HepG2 (cell line): Measurements from ENCODE around the gene SMIM24. TPM values are rescaled to one million over a fixed set of nuclear protein-coding genes. Genes with fewer than 3 reads are reported as not detected.

Experiments
- AKAP8 ChIP-seq: sonication (generic); formaldehyde crosslinking; IDR thresholded peaks from 2 replicates; pipeline ENCODE4 v1.5.1; 2020; ENCODE audit warnings: mild to moderate bottlenecking, missing genetic modification reagents
- ATF4 ChIP-seq, 2 experiments: fragments of 450-650 bp in 1 of 2; sonication (generic) in 1 of 2; formaldehyde crosslinking; IDR thresholded peaks; 2 replicates each; pipeline versions ENCODE4 v1.5.0 to v1.8.0; 2020 to 2022; ENCODE audit warnings: mild to moderate bottlenecking in 1 of 2, missing genetic modification reagents in 1 of 2
- CAMTA2 ChIP-seq: sonication (generic); formaldehyde crosslinking; IDR thresholded peaks from 2 replicates; pipeline ENCODE4 v1.4.0; 2020; ENCODE audit warnings: mild to moderate bottlenecking, missing genetic modification reagents, borderline replicate concordance
- FOXK1 ChIP-seq: sonication (generic); formaldehyde crosslinking; IDR thresholded peaks from 2 replicates; pipeline ENCODE4 v1.4.0; 2020; ENCODE audit warnings: low read depth, missing genetic modification reagents, borderline replicate concordance
- HHEX ChIP-seq: IDR thresholded peaks from 2 replicates; pipeline ENCODE4 v1.6.1; 2016; ENCODE audit warnings: control low read depth
- HNRNPH1 ChIP-seq: fragments of 200-400 bp; formaldehyde crosslinking; optimal IDR thresholded peaks from 2 replicates; pipeline ENCODE3; 2017; ENCODE audit warnings: mild to moderate bottlenecking, low read depth, low read length
- HOXA5 ChIP-seq: sonication (generic); formaldehyde crosslinking; IDR thresholded peaks from 2 replicates; pipeline ENCODE4 v1.4.0; 2020; ENCODE audit warnings: missing genetic modification reagents
- IKZF4 ChIP-seq: sonication (generic); formaldehyde crosslinking; IDR thresholded peaks from 2 replicates; pipeline ENCODE4 v1.5.1; 2020; ENCODE audit warnings: borderline replicate concordance, mild to moderate bottlenecking, low read depth, missing genetic modification reagents; ENCODE audit errors: not compliant biosample characterization
- MED1 ChIP-seq: sonication (generic); formaldehyde crosslinking; IDR thresholded peaks from 2 replicates; pipeline ENCODE4 v1.4.0; 2020; ENCODE audit warnings: missing genetic modification reagents
- NCOA2 ChIP-seq: sonication (generic); formaldehyde crosslinking; IDR thresholded peaks from 2 replicates; pipeline ENCODE4 v1.8.0; 2022; ENCODE audit warnings: inconsistent platforms
- RBAK ChIP-seq: sonication (generic); formaldehyde crosslinking; IDR thresholded peaks from 2 replicates; pipeline ENCODE4 v1.5.1; 2020; ENCODE audit warnings: mild to moderate bottlenecking, missing genetic modification reagents
- RCOR2 ChIP-seq: IDR thresholded peaks from 2 replicates; pipeline ENCODE4 v1.6.1; 2016; ENCODE audit warnings: missing biosample characterization, missing genetic modification reagents
- RFX1 ChIP-seq: fragments of 450-650 bp; IDR thresholded peaks from 2 replicates; pipeline ENCODE4 v1.6.1; 2017
- RFXANK ChIP-seq: IDR thresholded peaks from 2 replicates; pipeline ENCODE4 v1.6.1; 2016
- RNF219 ChIP-seq: sonication (generic); formaldehyde crosslinking; IDR thresholded peaks from 2 replicates; pipeline ENCODE4 v1.5.0; 2020; ENCODE audit warnings: mild to moderate bottlenecking, missing genetic modification reagents
- SKI ChIP-seq: fragments of 450-650 bp; IDR thresholded peaks from one replicate; pipeline ENCODE4 v1.6.1; 2018; ENCODE audit warnings: mild to moderate bottlenecking; ENCODE audit not compliant: partially characterized antibody
- ZNF138 ChIP-seq: sonication (generic); formaldehyde crosslinking; IDR thresholded peaks from 2 replicates; pipeline ENCODE4 v1.5.0; 2020; ENCODE audit warnings: mild to moderate bottlenecking, low read depth, missing genetic modification reagents
- ZNF230 ChIP-seq: sonication (generic); formaldehyde crosslinking; IDR thresholded peaks from 2 replicates; pipeline ENCODE4 v1.4.0; 2020; ENCODE audit warnings: mild to moderate bottlenecking, missing genetic modification reagents
- ZNF274 ChIP-seq: sonication (generic); formaldehyde crosslinking; IDR thresholded peaks from 2 replicates; pipeline ENCODE4 v1.5.1; 2020; ENCODE audit warnings: mild to moderate bottlenecking, missing genetic modification reagents
- ZNF276 ChIP-seq: sonication (generic); formaldehyde crosslinking; IDR thresholded peaks from 2 replicates; pipeline ENCODE4 v1.4.0; 2020; ENCODE audit warnings: mild to moderate bottlenecking, low read depth, missing genetic modification reagents
- ZNF326 ChIP-seq: sonication (generic); formaldehyde crosslinking; IDR thresholded peaks from 2 replicates; pipeline ENCODE4 v1.4.0; 2020; ENCODE audit warnings: missing genetic modification reagents, borderline replicate concordance
- ZNF451 ChIP-seq: sonication (generic); formaldehyde crosslinking; IDR thresholded peaks from 2 replicates; pipeline ENCODE4 v1.5.0; 2020; ENCODE audit warnings: mild to moderate bottlenecking, missing genetic modification reagents
- ZNF563 ChIP-seq: sonication (generic); formaldehyde crosslinking; IDR thresholded peaks from 2 replicates; pipeline ENCODE4 v1.8.0; 2022; ENCODE audit warnings: mild to moderate bottlenecking, moderate library complexity, missing genetic modification reagents
- ZNF616 ChIP-seq: sonication (generic); formaldehyde crosslinking; IDR thresholded peaks from 2 replicates; pipeline ENCODE4 v1.5.0; 2020; ENCODE audit warnings: low read depth, mild to moderate bottlenecking, missing genetic modification reagents
- ZNF709 ChIP-seq: sonication (generic); formaldehyde crosslinking; IDR thresholded peaks from 2 replicates; pipeline ENCODE4 v1.5.0; 2020; ENCODE audit warnings: mild to moderate bottlenecking, missing genetic modification reagents
- ZSCAN5A ChIP-seq: sonication (generic); formaldehyde crosslinking; IDR thresholded peaks from 2 replicates; pipeline ENCODE4 v1.8.0; 2022; ENCODE audit warnings: mild to moderate bottlenecking, missing genetic modification reagents, borderline replicate concordance
- polyA plus RNA-seq, 8 experiments: library from polyadenylated mRNA; depleted of rRNA in 3 of 8; stranded (reverse) in 7 of 8; unstranded in 1 of 8; fragments of >200 nt; fragmentation: Illumina TruSeq in 4 of 8; extraction: Trizol in 4 of 8; gene quantifications; 2 replicates each; pipeline versions ENCODE4 v1.2.1 to v1.2.3, GENCODE V29; 2011 to 2016; ENCODE audit warnings: low read depth in 4 of 8, missing spikeins in 1 of 8, mixed read lengths in 1 of 8; ENCODE audit not compliant: insufficient read depth in 1 of 8
- total RNA-seq, 5 experiments: library from RNA; depleted of rRNA; stranded (reverse); fragments of >200 nt; fragmentation: Illumina TruSeq; extraction: Trizol; gene quantifications; 2 replicates each; pipeline ENCODE4 v1.2.3, GENCODE V29; 2016; ENCODE audit warnings: low read depth in 1 of 5

SMIM24 gene
- total and polyA plus RNA-seq, 2 of the 13 experiments (the other 11 are each of a cell fraction or from before 2014, with no cell fraction given): 11.2 to 70.6 TPM

- TF ChIP-seq ZSCAN5A (CRISPR knock-in tag): no peak
- no peak for TF ChIP-seq RFXANK (CRISPR knock-in tag)
- no peak; the same call in 1 of the 2 replicates for TF ChIP-seq ZNF276 (CRISPR knock-in tag)
- TF ChIP-seq RNF219 (CRISPR knock-in tag): no peak
- peak; percentile 31 for TF ChIP-seq SKI
- TF ChIP-seq ZNF326 (CRISPR knock-in tag): no peak
- TF ChIP-seq RCOR2 (CRISPR knock-in tag): no peak
- TF ChIP-seq MED1 (CRISPR knock-in tag): no peak
- 0 out of 2 replicates have a peak, but pooled peaks have one; percentile 25 for TF ChIP-seq NCOA2 (CRISPR knock-in tag)
- TF ChIP-seq ZNF274 (CRISPR knock-in tag): peak; percentile 98
- TF ChIP-seq ZNF616 (CRISPR knock-in tag): peak; percentile 66; the same call in 1 of the 2 replicates
- peak; percentile 48; the same call in 1 of the 2 replicates for TF ChIP-seq CAMTA2
- peak; percentile 63; the same call in 1 of the 2 replicates for TF ChIP-seq ZNF563
- no peak for TF ChIP-seq RFX1
- peak; percentile 96 for TF ChIP-seq ZNF138 (CRISPR knock-in tag)
- TF ChIP-seq AKAP8: no peak
- TF ChIP-seq ATF4 (CRISPR knock-in tag; IDR thresholded peaks at IDR 0.05): peak in 1 of 2 experiments; percentile 73; a peak in 2 of 4 replicates
- TF ChIP-seq ZNF451 (CRISPR knock-in tag): no peak
- TF ChIP-seq FOXK1 (CRISPR knock-in tag): peak; percentile 45; the same call in 1 of the 2 replicates
- no peak for TF ChIP-seq HNRNPH1
- TF ChIP-seq IKZF4: peak; percentile 82
- TF ChIP-seq ZNF230 (CRISPR knock-in tag): peak; percentile 94
- 0 out of 2 replicates have a peak, but pooled peaks have one; percentile 26 for TF ChIP-seq HOXA5 (CRISPR knock-in tag)
- no peak for TF ChIP-seq RBAK (CRISPR knock-in tag)
- TF ChIP-seq ZNF709: peak; percentile 71; the same call in 1 of the 2 replicates
- TF ChIP-seq HHEX (CRISPR knock-in tag): no peak
Observed at GRCh38 chr19:3500429-3501101, 20.2 kb upstream of the SMIM24 start, which contains the start of gene DOHH (continued).
